Measurements from ENCODE around the gene FAM20C. TPM values are rescaled to one million over a fixed set of nuclear protein-coding genes. Genes with fewer than 3 reads are reported as not detected.
"Not testable (repeated sequence)": the region's sequence is repeated elsewhere in the genome, so short reads cannot be mapped to it uniquely, and the experiment has no call there.

The FAM20C gene
- total RNA-seq, 2 experiments from 2014 or later: 1.3 to 1.7 TPM

DNA sequence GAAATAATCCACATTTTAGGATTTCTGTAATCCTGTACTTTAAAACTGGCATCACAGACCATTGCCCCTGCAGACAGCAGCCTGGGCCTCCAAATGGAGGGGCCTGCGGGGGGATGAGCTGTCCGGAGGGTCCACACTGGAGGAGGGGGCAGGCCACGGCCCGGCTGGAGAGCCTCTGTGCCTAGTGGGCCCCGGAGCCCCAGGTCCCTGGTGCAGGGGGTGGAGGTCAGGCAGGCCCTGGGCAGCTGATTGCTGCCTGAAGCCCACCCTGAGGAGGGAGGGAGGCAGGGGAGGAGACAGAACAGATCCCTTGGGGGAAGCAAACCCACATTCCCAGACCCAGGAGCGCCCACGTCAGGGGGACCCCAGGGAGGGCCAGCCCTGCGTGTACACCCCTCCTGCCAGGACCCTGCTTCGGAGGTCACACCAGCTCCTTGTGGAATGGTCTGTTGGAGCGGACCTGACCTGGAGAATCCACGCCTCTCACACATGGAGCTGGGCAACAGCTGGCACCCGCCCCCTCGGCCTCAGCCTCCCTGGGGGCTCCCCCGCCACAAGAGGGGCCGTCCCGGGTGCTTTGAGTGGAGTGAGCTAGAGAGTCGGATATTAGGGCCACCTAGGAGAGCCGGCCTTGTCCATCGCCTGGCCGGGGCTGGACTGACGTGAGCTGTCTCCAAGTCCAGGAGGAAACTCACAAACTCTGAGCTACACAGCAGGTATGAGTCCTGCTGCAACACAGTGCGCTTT lies 12.2 kb upstream of the FAM20C start:
- Mint-ChIP-seq H3K27ac (no peak overlapping the region), H3K4me1 (ENCODE audit: low read depth) (no peaks in the 10 kb centered on the region), H3K9me3 (no peaks in the 10 kb centered on the region), H3K36me3 (ENCODE audit: low read depth) (no peaks in the 10 kb centered on the region), H3K27me3 (no peaks in the 10 kb centered on the region), H3K4me3 (no peak overlapping the region)
- Histone ChIP-seq H3K4me1 (ENCODE audit: insufficient read depth, low read length) (no peaks in the 10 kb centered on the region), H3K36me3 (ENCODE audit: insufficient read depth, low read length) (no peaks in the 10 kb centered on the region), H3K27ac (ENCODE audit: low read depth in 1 of 2, low read length in 2 of 2) (no peak overlapping the region), H3K9me3 (ENCODE audit: control insufficient read depth in 1 of 2, insufficient read depth in 1 of 2, low read length in 2 of 2) (no peaks in the 10 kb centered on the region), H3K4me3 (ENCODE audit: low read length) (no peak overlapping the region), H3K27me3 (ENCODE audit: control insufficient read depth in 1 of 2, insufficient read depth in 2 of 2, low read length in 2 of 2) (no peaks in the 10 kb centered on the region)
- CTCF ChIA-PET: no interaction called here
- DNase-seq (no peak), ATAC-seq (ENCODE audit: poor library complexity) (no peak)
- intact Hi-C loops (cut with DNase I, micrococcal nuclease): no loop called here
- TF ChIP-seq, protein P1, sequence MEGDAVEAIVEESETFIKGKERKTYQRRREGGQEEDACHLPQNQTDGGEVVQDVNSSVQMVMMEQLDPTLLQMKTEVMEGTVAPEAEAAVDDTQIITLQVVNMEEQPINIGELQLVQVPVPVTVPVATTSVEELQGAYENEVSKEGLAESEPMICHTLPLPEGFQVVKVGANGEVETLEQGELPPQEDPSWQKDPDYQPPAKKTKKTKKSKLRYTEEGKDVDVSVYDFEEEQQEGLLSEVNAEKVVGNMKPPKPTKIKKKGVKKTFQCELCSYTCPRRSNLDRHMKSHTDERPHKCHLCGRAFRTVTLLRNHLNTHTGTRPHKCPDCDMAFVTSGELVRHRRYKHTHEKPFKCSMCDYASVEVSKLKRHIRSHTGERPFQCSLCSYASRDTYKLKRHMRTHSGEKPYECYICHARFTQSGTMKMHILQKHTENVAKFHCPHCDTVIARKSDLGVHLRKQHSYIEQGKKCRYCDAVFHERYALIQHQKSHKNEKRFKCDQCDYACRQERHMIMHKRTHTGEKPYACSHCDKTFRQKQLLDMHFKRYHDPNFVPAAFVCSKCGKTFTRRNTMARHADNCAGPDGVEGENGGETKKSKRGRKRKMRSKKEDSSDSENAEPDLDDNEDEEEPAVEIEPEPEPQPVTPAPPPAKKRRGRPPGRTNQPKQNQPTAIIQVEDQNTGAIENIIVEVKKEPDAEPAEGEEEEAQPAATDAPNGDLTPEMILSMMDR (IDR thresholded peaks at IDR 0.05): no peak
- POLR2A ChIA-PET: no interaction called here

DNA sequence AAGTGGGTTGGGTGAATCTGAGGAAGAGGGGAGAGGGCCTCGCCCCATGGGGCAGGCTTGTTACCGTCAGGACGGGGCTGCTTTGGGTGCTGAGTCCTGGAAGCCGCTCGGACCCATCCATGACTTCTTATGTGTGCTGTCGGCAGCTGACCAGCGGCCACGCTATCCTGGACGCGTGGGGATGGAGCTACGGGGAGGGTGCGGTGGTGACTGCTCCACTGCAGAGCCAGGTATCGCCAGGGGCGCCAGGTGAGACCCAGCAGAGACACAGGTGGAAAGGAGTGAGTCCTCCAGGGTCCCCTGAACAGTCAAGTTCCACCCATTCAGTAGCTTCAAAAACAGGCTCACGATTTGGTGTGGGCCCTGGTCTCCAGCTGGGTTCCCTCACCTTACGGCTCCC lies 10.6 kb upstream of the FAM20C start:
- no peaks in the 10 kb centered on the region for H3K9me3 Mint-ChIP-seq
- DNase-seq: no peak
- H3K27ac ChIP-seq (ENCODE audit: low read depth in 1 of 2, low read length in 2 of 2): no peak overlapping the region
- POLR2A ChIA-PET: no interaction called here
- H3K27me3 ChIP-seq (ENCODE audit: control insufficient read depth in 1 of 2, insufficient read depth in 2 of 2, low read length in 2 of 2): no peaks in the 10 kb centered on the region
- H3K36me3 ChIP-seq (ENCODE audit: insufficient read depth, low read length): no peaks in the 10 kb centered on the region
- no peaks in the 10 kb centered on the region for H3K9me3 ChIP-seq (ENCODE audit: control insufficient read depth in 1 of 2, insufficient read depth in 1 of 2, low read length in 2 of 2)
- intact Hi-C loops (cut with DNase I, micrococcal nuclease): no loop called here
- no peaks in the 10 kb centered on the region for H3K4me1 Mint-ChIP-seq (ENCODE audit: low read depth)
- no peaks in the 10 kb centered on the region for H3K36me3 Mint-ChIP-seq (ENCODE audit: low read depth)
- H3K4me3 ChIP-seq (ENCODE audit: low read length): no peak overlapping the region
- CTCF ChIA-PET: no interaction called here
- H3K27me3 Mint-ChIP-seq: no peaks in the 10 kb centered on the region
- TF ChIP-seq, protein P1 (IDR thresholded peaks at IDR 0.05): no peak
- no peak overlapping the region for H3K27ac Mint-ChIP-seq
- H3K4me3 Mint-ChIP-seq: no peak overlapping the region
- ATAC-seq (ENCODE audit: poor library complexity): no peak
- H3K4me1 ChIP-seq (ENCODE audit: insufficient read depth, low read length): no peaks in the 10 kb centered on the region

DNA sequence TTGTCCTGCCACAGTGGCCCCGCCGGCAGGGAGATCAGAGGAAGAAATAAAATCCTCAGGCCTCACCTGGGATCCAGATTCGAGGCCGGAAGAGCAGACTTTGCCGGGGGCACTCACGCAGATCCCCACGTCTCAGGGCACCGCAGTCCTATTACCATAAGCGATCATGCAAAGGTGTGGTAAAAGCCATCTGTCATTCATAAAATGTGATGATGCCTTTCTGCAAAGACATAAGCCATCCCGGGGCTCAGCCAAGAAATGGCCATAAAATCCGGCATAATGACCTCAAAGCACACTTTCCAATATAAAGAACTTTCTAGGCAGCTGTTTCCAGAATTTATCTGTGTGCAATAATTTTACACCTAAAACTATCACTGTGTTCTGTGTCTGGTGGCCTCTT lies 9.9 kb upstream of the FAM20C start:
- intact Hi-C loops (cut with DNase I, micrococcal nuclease); H3K4me3 Mint-ChIP-seq; H3K27ac ChIP-seq (ENCODE audit: low read depth in 1 of 2, low read length in 2 of 2); H3K9me3 Mint-ChIP-seq; DNase-seq; H3K36me3 ChIP-seq (ENCODE audit: insufficient read depth, low read length); H3K4me1 Mint-ChIP-seq (ENCODE audit: low read depth); H3K4me1 ChIP-seq (ENCODE audit: insufficient read depth, low read length); ATAC-seq (ENCODE audit: poor library complexity); H3K27me3 ChIP-seq (ENCODE audit: control insufficient read depth in 1 of 2, insufficient read depth in 2 of 2, low read length in 2 of 2); H3K27me3 Mint-ChIP-seq; H3K36me3 Mint-ChIP-seq (ENCODE audit: low read depth); CTCF ChIA-PET; H3K9me3 ChIP-seq (ENCODE audit: control insufficient read depth in 1 of 2, insufficient read depth in 1 of 2, low read length in 2 of 2); H3K4me3 ChIP-seq (ENCODE audit: low read length); H3K27ac Mint-ChIP-seq; POLR2A ChIA-PET: not testable (repeated sequence)

All from CD4-positive, alpha-beta T cell (primary cell).